CD14-positive monocyte (primary cell): ENCODE measurements around the gene CDK5R2. TPM values are rescaled to one million over a fixed set of nuclear protein-coding genes. Genes with fewer than 3 reads are reported as not detected.

ENCODE experiments used
- DNase-seq, 3 donors: peaks; one replicate each; pipeline ENCODE4 v3.0.0-alpha.2; 2011 to 2022
- H2AFZ ChIP-seq: 2 replicates; pipeline ENCODE4 v1.6.0; 2012; ENCODE audit warnings: mild to moderate bottlenecking, low read depth, low read length, inconsistent platforms; ENCODE audit not compliant: insufficient read depth, poor library complexity, severe bottlenecking
- H3K27ac ChIP-seq, 2 donors: 1 replicate in 1 of 2; 2 replicates in 1 of 2; pipeline ENCODE4 v1.5.1; 2012 to 2013; ENCODE audit warnings: low read length in 2 of 2, control low read depth in 1 of 2, inconsistent platforms in 1 of 2, low read depth in 1 of 2, mild to moderate bottlenecking in 1 of 2
- H3K27me3 ChIP-seq, 2 donors: one replicate each; pipeline versions ENCODE4 v1.6.0 to v1.6.1; 2011 to 2013; ENCODE audit warnings: low read length in 2 of 2; ENCODE audit not compliant: control insufficient read depth in 2 of 2, insufficient read depth in 2 of 2
- H3K36me3 ChIP-seq, 2 donors: replicated peaks in 1 of 2; 1 replicate in 1 of 2; 2 replicates in 1 of 2; pipeline versions ENCODE4 v1.5.1 to v1.6.1; 2012 to 2013; ENCODE audit warnings: low read length in 2 of 2, control low read depth in 1 of 2, inconsistent platforms in 1 of 2, mild to moderate bottlenecking in 1 of 2; ENCODE audit not compliant: insufficient read depth in 2 of 2, control insufficient read depth in 1 of 2
- H3K4me1 ChIP-seq, 2 donors: 1 replicate in 1 of 2; 2 replicates in 1 of 2; pipeline versions ENCODE4 v1.5.1 to v1.6.1; 2012 to 2013; ENCODE audit warnings: low read length in 2 of 2, control low read depth in 1 of 2, inconsistent platforms in 1 of 2, mild to moderate bottlenecking in 1 of 2, moderate library complexity in 1 of 2; ENCODE audit not compliant: insufficient read depth in 2 of 2, control insufficient read depth in 1 of 2
- H3K4me2 ChIP-seq: replicated peaks from 2 replicates; pipeline ENCODE3; 2012; ENCODE audit warnings: low read length, moderate library complexity, mild to moderate bottlenecking; ENCODE audit not compliant: poor library complexity, severe bottlenecking; ENCODE audit errors: extremely low read depth
- H3K4me3 ChIP-seq, 3 experiments: fragments of 200-600 bp in 1 of 3; sonication (generic) in 1 of 3; replicated peaks in 1 of 3; 1 replicate in 2 of 3; 2 replicates in 1 of 3; pipeline ENCODE4 v1.5.1; 2011 to 2013; ENCODE audit warnings: low read length in 3 of 3, mild to moderate bottlenecking in 3 of 3, control low read depth in 2 of 3, low read depth in 2 of 3, inconsistent platforms in 1 of 3, moderate library complexity in 1 of 3
- H3K79me2 ChIP-seq: 2 replicates; pipeline ENCODE4 v1.6.0; 2012; ENCODE audit warnings: mild to moderate bottlenecking, control low read depth, inconsistent platforms, low read length, moderate library complexity; ENCODE audit not compliant: insufficient read depth
- H3K9ac ChIP-seq: 2 replicates; pipeline ENCODE4 v1.6.0; 2017; ENCODE audit warnings: low read length, mild to moderate bottlenecking; ENCODE audit not compliant: insufficient read depth, poor library complexity, severe bottlenecking
- H3K9me3 ChIP-seq, 2 donors: replicated peaks in 1 of 2; 1 replicate in 1 of 2; 2 replicates in 1 of 2; pipeline versions ENCODE4 v1.5.1 to v1.6.1; 2012 to 2013; ENCODE audit warnings: low read length in 2 of 2, control low read depth in 1 of 2; ENCODE audit not compliant: control insufficient read depth in 1 of 2, insufficient read depth in 1 of 2
- H4K20me1 ChIP-seq: 2 replicates; pipeline ENCODE4 v1.6.0; 2012; ENCODE audit warnings: mild to moderate bottlenecking, low read length, control low read depth, moderate library complexity; ENCODE audit not compliant: insufficient read depth
- H3K27ac Mint-ChIP-seq, 7 donors: one replicate each; pipeline ENCODE4 v1.8.0; 2020; ENCODE audit warnings: mild to moderate bottlenecking in 7 of 7, mixed read lengths in 7 of 7, moderate library complexity in 6 of 7, inconsistent platforms in 2 of 7
- H3K27me3 Mint-ChIP-seq, 3 donors: one replicate each; pipeline ENCODE4 v1.8.0; 2021 to 2022; ENCODE audit warnings: low read depth in 3 of 3, mild to moderate bottlenecking in 3 of 3, mixed read lengths in 3 of 3, moderate library complexity in 3 of 3, inconsistent platforms in 1 of 3
- H3K36me3 Mint-ChIP-seq, 2 donors: one replicate each; pipeline ENCODE4 v1.8.0; 2020; ENCODE audit warnings: mixed read lengths in 2 of 2, inconsistent platforms in 1 of 2, mild to moderate bottlenecking in 1 of 2
- H3K4me1 Mint-ChIP-seq: one replicate; pipeline ENCODE4 v1.8.0; 2020; ENCODE audit warnings: mild to moderate bottlenecking, mixed read lengths
- H3K4me3 Mint-ChIP-seq, 2 donors: one replicate each; pipeline ENCODE4 v1.8.0; 2020; ENCODE audit warnings: mild to moderate bottlenecking in 2 of 2, mixed read lengths in 2 of 2, moderate library complexity in 1 of 2
- H3K9me3 Mint-ChIP-seq, 7 donors: one replicate each; pipeline ENCODE4 v1.8.0; 2020 to 2022; ENCODE audit warnings: mixed read lengths in 7 of 7, mild to moderate bottlenecking in 6 of 7, moderate library complexity in 6 of 7, inconsistent platforms in 2 of 7
- CTCF ChIP-seq: fragments of 200-600 bp; IDR thresholded peaks from one replicate; pipeline ENCODE4 v1.8.0; 2022; ENCODE audit warnings: antibody characterized with exemption, mild to moderate bottlenecking
- WGBS: methylation state at CpG from one replicate; pipeline ENCODE4 v1.1.5; 2013; ENCODE audit warnings: missing lambda C conversion rate; ENCODE audit not compliant: insufficient coverage; 5-methylcytosine and 5-hydroxymethylcytosine counted together
- intact Hi-C, 2 donors: fragments of 100-400 bp; cut with micrococcal nuclease; formaldehyde crosslinking; loops; one replicate each; pipeline versions ENCODE4 v1.15.0 to v1.15.1; 2023
- polyA plus RNA-seq, 3 donors: library from polyadenylated mRNA; depleted of rRNA in 1 of 3; unstranded in 2 of 3; stranded (reverse) in 1 of 3; fragments of 300-500 nt in 2 of 3; fragments of >200 nt in 1 of 3; fragmentation: Illumina TruSeq in 2 of 3; gene quantifications; 1 replicate in 2 of 3; 2 replicates in 1 of 3; pipeline ENCODE4 v1.2.3, GENCODE V29; 2012 to 2021

CDK5R2 gene
- polyA plus RNA-seq, 3 donors, result not detected

DNA sequence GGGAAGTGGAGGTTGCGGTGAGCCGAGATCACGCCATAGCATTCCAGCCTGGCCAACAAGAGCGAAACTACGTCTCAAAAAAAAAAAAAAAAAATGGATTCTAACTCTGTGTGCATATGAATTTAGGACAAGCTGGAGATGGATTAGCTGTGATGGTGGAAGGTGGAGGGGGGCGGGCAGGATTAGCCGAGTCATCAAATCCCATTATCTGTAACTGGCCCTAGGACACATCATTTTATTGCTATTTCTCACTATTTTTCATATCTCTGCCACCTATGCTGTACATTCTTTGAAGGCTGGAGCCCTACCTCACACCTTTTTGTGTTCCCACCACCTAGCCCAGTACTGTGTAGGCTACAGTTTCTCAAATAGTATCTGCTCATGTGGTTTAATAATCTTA is 7.3 kb upstream of the CDK5R2 start:
- H3K4me1 ChIP-seq, result no peaks in the 10 kb centered on the region
- intact Hi-C loops, result no loop called here
- H2AFZ ChIP-seq, result no peak overlapping the region
- WGBS, result no CpG with 5 or more reads among the region's 7 CpGs
- no peaks in the 10 kb centered on the region for H3K4me1 Mint-ChIP-seq
- no peak for TF ChIP-seq CTCF
- peaks cover 9 to 36% of the 10 kb centered on the region in 2 donors for H3K27me3 ChIP-seq
- H3K79me2 ChIP-seq, result no peaks in the 10 kb centered on the region
- H3K36me3 ChIP-seq, result no peaks in the 10 kb centered on the region
- H3K4me3 ChIP-seq, result no peak overlapping the region
- no peak for DNase-seq
- peaks cover 40 to 70% (median 49%) of the 10 kb centered on the region in 3 donors for H3K27me3 Mint-ChIP-seq
- H3K27ac Mint-ChIP-seq, result peak overlapping the region in 1 of 7 donors; percentile 63
- H4K20me1 ChIP-seq, result no peaks in the 10 kb centered on the region
- no peak overlapping the region for H3K4me3 Mint-ChIP-seq
- H3K9me3 ChIP-seq, result no peaks in the 10 kb centered on the region
- peaks cover 0 to 3% (median 0%) of the 10 kb centered on the region in 7 donors for H3K9me3 Mint-ChIP-seq
- H3K27ac ChIP-seq, result no peak overlapping the region
- no peak overlapping the region for H3K4me2 ChIP-seq
- H3K9ac ChIP-seq, result no peak overlapping the region
- no peaks in the 10 kb centered on the region for H3K36me3 Mint-ChIP-seq

DNA sequence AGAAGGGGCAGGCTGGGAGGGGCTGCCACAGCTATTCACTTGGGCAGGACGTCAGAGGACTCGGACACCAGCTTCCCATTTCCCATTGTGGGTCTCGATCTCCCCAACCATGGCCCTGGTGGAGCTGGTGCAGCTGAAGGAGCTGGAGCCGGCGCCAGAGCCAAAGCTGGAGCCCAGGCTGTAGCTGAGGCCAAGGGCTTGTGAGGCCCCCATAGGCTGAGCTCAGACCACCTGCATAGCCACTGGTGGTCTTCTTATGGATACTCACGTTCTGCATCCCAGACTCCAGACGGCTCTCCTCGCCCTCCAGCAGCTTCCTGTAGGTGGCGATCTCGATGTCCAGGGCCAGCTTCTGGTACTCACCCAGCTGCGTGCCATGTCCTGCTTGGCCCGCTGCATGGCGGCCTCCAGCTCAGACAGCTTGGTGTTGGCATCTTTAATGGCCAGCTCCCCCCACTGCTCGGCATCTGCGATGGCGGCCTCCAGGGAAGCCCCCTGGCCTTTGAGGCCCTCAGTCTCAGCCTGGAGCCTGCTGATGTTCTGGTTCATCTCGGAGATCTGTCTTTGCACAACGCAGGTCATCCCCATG is 6.0 kb upstream of the CDK5R2 start:
- Histone ChIP-seq H3K9me3 (peaks cover 0 to 3% of the 10 kb centered on the region in 2 donors), H3K27ac (no peak overlapping the region), H3K4me1 (no peaks in the 10 kb centered on the region), H3K36me3 (no peaks in the 10 kb centered on the region), H2AFZ (no peak overlapping the region), H3K79me2 (no peaks in the 10 kb centered on the region), H3K4me3 (no peak overlapping the region), H3K4me2 (no peak overlapping the region), H4K20me1 (no peaks in the 10 kb centered on the region), H3K27me3 (peaks cover 21 to 45% of the 10 kb centered on the region in 2 donors), H3K9ac (no peak overlapping the region)
- DNase-seq, result no peak
- H3K4me3 Mint-ChIP-seq, result no peak overlapping the region
- 71% methylated on average over 18 of the region's 18 CpGs for WGBS
- no peak for TF ChIP-seq CTCF
- intact Hi-C loops, result no loop called here
- H3K9me3 Mint-ChIP-seq, result peaks cover 0 to 7% (median 0%) of the 10 kb centered on the region in 7 donors
- H3K27me3 Mint-ChIP-seq, result peaks cover 48 to 75% (median 58%) of the 10 kb centered on the region in 3 donors
- H3K36me3 Mint-ChIP-seq, result no peaks in the 10 kb centered on the region
- H3K4me1 Mint-ChIP-seq, result no peaks in the 10 kb centered on the region
- no peak overlapping the region for H3K27ac Mint-ChIP-seq
